ENCODE measurements around the gene SLA2.
"Not testable (repeated sequence)": the region's sequence is repeated elsewhere in the genome, so short reads cannot be mapped to it uniquely, and the experiment has no call there.

SLA2 gene

DNA sequence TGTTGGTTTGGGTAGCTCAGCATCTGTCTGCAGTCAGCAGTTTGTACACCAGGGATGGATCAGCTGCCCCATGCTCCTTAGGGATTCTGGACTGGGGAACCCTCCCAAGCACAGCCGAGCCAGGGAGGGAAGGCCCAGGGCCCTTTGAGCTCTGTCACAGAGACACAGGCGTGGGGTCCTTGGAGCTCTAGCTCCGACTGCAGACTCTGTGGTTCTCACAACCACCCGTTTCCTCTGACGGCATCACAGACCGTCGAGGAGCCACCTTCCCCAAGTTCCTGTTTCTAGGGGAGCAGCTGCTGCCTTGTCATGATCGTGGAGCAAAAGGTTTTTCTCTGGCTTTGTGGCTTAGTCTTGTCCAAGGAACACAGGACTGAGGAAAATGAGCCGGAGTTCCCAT, at the start of gene SLA2:
SLA2 (minus strand) TSS at position 199 of the 400 bp plus-strand sequence. CDS start 4,861 bp downstream, outside the sequence.
- DNase-seq (ENCODE audit: low spot score), result no peak

DNA sequence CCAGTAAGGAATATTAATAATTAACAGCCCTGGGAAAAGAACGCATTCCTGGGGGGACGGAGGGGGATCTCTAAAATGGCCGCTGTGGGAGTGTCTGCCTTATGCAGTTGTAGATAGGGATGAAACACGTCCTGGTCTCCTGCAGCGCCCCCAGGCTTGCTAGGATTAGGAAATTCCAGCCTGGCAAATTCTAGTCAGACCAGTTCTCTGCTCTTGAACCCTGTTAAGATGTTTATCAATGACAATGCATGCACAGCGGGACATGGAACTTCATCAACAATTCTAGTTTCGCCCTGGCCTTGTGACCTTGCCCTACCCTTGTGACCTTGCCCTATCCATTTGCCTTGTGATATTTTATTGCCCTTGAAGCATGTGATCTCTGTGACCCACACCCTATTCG, 49.5 kb upstream of the SLA2 start:
- DNase-seq (ENCODE audit: low spot score), result not testable (repeated sequence)

- DNase-seq (ENCODE audit: low spot score), result no peak
Measured at GRCh38 chr20:36688630-36689029, 42.6 kb upstream of the SLA2 start.

GRCh38 chr20:36687850-36688249, 41.9 kb upstream of the SLA2 start:
- DNase-seq (ENCODE audit: low spot score), result no peak

- DNase-seq (ENCODE audit: low spot score), result no peak
Measured at GRCh38 chr20:36686944-36687343, 40.9 kb upstream of the SLA2 start.

- no peak for DNase-seq (ENCODE audit: low spot score)
Measured at GRCh38 chr20:36686504-36686903, 40.5 kb upstream of the SLA2 start.

GRCh38 chr20:36684747-36685146, 38.8 kb upstream of the SLA2 start:
- DNase-seq (ENCODE audit: low spot score), result no peak

- no peak for DNase-seq (ENCODE audit: low spot score)
Measured at GRCh38 chr20:36682311-36682710, 36.3 kb upstream of the SLA2 start.

- DNase-seq (ENCODE audit: low spot score), result no peak
Measured at GRCh38 chr20:36677422-36677771, 31.4 kb upstream of the SLA2 start.

- DNase-seq (ENCODE audit: low spot score), result no peak
Measured at GRCh38 chr20:36676701-36677421, 30.9 kb upstream of the SLA2 start.

DNA sequence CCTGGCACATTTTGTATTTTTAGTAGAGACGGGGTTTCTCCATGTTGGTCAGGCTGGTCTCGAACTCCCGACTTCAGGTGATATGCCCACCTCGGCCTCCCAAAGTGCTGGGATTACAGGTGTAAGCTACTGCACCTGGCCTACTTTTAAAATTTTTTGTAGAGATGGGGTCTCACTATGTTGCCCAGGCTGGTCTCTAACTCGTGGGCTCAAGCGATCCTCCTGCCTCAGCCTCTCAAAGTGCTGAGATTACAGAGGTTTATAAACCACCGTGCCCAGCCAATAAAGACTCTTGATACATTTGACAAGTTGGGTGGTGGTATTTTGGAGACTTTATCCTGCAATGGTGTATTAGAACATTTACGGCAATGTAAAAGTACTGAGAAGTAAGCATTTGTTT, 29.5 kb upstream of the SLA2 start:
- not testable (repeated sequence) for DNase-seq (ENCODE audit: low spot score)

DNA sequence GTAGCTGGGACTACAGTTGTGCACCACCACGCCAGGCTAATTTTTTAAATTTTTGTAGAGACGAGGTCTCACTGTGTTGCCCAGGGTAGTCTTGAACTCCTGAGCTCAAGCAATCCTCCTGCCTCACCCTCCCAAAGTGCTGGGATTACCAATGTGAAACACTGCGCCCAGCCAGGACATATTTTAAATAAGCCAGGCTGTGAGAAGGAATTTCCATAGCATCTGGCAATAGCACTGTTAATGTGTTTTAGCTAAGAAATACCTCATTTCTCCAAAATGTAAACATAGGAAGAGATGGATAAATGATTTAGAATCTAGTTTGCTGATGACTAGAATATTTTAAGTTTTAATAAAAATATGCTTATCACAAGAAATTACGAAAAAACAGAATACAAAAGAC, 27.0 kb upstream of the SLA2 start:
- no peak for DNase-seq (ENCODE audit: low spot score)

DNA sequence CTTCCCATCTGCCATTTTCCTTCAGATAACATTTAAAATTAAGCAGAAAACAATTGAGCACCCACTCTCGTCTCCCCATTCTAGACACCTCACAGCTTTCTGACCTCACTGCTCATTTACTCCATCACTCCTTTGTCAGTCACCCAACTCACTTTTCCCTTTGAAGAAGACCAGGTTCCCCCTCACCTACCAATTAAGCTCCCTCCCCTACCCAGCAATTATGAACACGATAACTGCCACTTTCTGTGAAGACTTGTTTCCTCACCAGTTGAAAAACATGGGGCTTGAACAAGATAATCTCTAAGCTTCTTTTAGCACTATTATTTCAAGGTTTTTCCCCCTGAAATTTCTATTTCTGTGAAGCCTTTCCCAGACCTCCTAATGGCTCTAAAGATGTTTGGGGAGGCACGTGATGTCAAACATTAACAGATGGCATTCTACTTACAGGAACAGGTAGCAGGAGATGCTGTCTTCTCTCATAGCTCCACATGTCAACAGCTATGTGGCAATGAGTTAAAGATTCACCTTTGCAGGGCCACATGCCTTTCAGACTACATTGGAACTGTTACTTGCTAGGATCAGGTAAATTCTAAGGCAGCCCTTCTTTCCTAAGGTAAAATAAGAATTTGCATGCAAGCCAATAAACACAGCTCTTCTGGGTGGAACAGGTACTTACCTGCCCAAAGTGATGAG, 24.8 kb upstream of the SLA2 start:
- no peak for DNase-seq (ENCODE audit: low spot score)

- peak; percentile 18 for DNase-seq (ENCODE audit: low spot score)
Measured at GRCh38 chr20:36666181-36666740, 20.3 kb upstream of the SLA2 start.

DNA sequence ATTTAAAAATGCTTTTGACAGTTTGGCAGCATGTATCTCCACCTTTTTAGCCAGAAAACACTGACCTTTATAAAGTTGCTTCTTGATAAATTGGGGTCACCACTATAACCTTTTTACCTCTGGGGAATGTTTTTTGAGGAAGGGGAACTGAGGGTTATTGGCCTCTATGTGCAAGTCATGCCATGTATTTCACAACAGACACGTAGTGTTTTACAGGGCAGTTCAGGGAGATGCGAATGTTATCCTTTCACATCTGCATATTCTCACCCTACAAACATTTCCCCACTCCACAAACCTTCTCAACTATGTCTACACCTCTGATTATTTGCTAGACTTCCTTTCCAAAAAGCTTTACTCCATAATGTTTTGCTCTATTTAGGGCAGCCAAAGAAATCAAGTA, 17.0 kb upstream of the SLA2 start:
- DNase-seq (ENCODE audit: low spot score), result no peak

DNA sequence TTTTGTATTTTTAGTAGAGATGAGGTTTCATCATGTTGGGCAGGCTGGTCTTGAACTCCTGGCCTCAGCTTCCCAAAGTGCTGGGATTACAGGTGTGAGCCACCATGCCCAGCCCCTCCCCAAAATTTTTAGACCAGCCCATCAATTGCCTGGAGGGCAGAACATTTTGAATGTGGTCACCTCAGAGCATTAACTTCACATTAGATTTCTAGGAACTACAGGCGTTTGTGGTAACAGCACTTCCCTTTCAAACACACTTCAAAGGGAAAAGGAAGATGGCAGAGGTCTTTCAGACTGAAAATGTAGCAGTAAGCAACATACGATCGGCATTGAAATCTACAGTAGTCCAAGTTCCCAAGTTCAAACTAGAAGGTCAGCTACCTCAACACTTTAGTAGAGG, 12.3 kb upstream of the SLA2 start:
- no peak for DNase-seq (ENCODE audit: low spot score)

- DNase-seq (ENCODE audit: low spot score), result no peak
Measured at GRCh38 chr20:36656733-36657132, 10.7 kb upstream of the SLA2 start.

GRCh38 chr20:36655004-36655403, 9.0 kb upstream of the SLA2 start:
- DNase-seq (ENCODE audit: low spot score), result no peak

GRCh38 chr20:36654506-36654905, 8.5 kb upstream of the SLA2 start:
- no peak for DNase-seq (ENCODE audit: low spot score)

DNA sequence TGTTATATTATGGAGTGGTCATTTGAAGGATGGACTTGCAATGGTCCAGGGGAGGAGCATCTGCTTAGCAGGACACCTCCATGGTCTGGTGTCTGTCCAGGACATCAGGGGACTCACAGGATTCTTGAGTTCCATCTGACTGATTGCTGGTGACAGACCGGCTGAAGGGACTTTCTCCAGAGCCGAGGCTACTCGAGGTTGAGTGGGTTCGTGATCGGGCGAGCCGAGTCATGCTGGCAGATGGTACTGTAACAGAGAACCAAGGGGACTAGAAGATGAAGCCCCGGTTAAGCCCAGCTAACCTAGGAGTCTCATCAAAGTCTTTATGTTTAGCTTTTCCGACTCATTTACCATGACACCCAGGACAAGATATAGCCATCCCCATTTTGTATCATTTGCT, 7.5 kb upstream of the SLA2 start:
- no peak for DNase-seq (ENCODE audit: low spot score)

DNA sequence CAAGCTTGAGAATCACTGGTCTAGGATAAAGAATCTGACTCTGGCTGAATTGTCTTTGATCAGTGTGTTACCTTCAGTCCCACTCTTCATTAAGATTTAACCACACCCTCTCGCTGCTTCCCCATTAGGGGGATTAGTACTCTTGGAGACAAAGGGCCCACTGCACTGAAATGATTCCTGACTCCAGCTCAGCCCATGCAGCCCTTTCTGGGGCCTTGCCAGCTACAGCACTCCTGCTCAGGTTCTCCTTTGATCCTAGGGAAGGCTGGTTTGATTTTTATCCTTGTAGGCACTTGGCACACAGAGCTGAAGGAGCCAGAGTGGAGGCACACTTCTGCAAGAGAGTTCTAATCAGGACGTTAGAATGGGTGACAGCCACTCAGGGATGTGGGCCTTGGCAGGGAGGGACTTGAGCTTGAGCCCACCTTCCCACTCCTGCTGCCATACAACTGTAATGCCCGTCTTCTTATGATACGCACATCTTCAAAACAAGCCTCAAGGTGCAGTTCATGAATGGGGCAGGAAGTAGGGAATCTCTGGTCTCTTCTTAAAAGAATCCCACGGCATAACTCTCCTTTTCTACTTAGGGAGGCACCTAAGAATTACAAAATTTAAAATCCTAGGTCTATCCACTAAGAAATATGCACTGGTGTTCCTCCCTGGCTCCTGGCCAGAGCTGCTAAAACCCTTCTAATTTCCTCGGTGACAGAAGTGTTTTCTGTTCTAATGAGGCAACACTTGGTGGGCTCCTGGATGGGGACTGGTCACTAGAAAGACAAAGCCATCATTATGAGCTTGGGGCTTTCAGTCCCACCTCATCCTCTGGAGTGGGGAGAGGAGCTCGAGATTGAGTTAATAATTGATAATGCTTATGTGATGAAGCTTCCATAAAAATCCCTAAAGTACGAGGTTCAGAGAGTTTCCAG, 1.5 kb upstream of the SLA2 start:
- DNase-seq (ENCODE audit: low spot score), result no peak

- DNase-seq (ENCODE audit: low spot score), result no peak
Measured at GRCh38 chr20:36646678-36647077, 682 bp upstream of the SLA2 start.
